K562 (cell line): ENCODE data around the gene SOX30. TPM values are rescaled to one million over a fixed set of nuclear protein-coding genes. Genes with fewer than 3 reads are reported as not detected.

ENCODE experiments used
- ATAC-seq: fragments of 200-7000 bp; cut with Tn5 transposase; 3 replicates; pipeline ENCODE4 v1.9.1; 2020; ENCODE audit warnings: moderate library complexity
- BruUV-seq: library from RNA; stranded (reverse); fragments of 400-500 nt; replicated peaks from 2 replicates; lab custom pipeline; 2021; lab: Mats Ljungman, UMichigan
- CTCF ChIA-PET: fragments of 300-600 bp; formaldehyde crosslinking; extraction: SDS; loops from one replicate; lab custom pipeline; 2021; ENCODE audit warnings: low intra/inter-chr PET ratio; lab: Yijun Ruan, JAX
- POLR2A ChIA-PET: fragments of 300-600, 350-650 bp; sonication (Branson Sonifier 250); formaldehyde crosslinking; extraction: SDS; loops from one replicate; lab custom pipeline; 2021; ENCODE audit warnings: antibody characterized with exemption, inconsistent platforms; lab: Yijun Ruan, JAX
- DNase-seq, 4 experiments: peaks; one replicate each; pipeline versions ENCODE4 v3.0.0 to v3.0.0-alpha.2; 2011 to 2018; ENCODE audit warnings: low spot score in 3 of 4, mixed read lengths in 3 of 4; ENCODE audit errors: extremely low read depth in 1 of 4
- FAIRE-seq: peaks from 2 replicates; lab custom pipeline; 2011; peaks lifted over from hg19 to GRCh38; lab: Jason Lieb, UNC
- H2AFZ ChIP-seq: 2 replicates; pipeline ENCODE4 v1.6.0; 2011; ENCODE audit warnings: low read depth, low read length, control low read depth, inconsistent platforms
- H3K27ac ChIP-seq: fragments of 200-600 bp; 3 replicates; pipeline ENCODE4 v1.8.0; 2011; ENCODE audit warnings: low read depth, mild to moderate bottlenecking, control low read depth, inconsistent platforms, low read length, moderate library complexity, mixed read lengths; ENCODE audit errors: extremely low read depth
- H3K27me3 ChIP-seq, 2 experiments: fragments of 300-600 bp in 1 of 2; 2 replicates in 1 of 2; 3 replicates in 1 of 2; pipeline versions ENCODE4 v1.6.0 to v1.8.0; 2011; ENCODE audit warnings: inconsistent platforms in 2 of 2, low read length in 2 of 2, mild to moderate bottlenecking in 1 of 2, mixed read lengths in 1 of 2, moderate library complexity in 1 of 2; ENCODE audit not compliant: control insufficient read depth in 2 of 2, insufficient read depth in 2 of 2
- H3K36me3 ChIP-seq: fragments of 300-600 bp; 3 replicates; pipeline ENCODE4 v1.8.0; 2011; ENCODE audit warnings: mild to moderate bottlenecking, low read length, inconsistent platforms; ENCODE audit not compliant: control insufficient read depth, insufficient read depth
- H3K4me1 ChIP-seq, 2 experiments: fragments of 200-600 bp in 1 of 2; replicated peaks in 1 of 2; 2 replicates in 1 of 2; 3 replicates in 1 of 2; pipeline versions ENCODE4 v1.5.1 to v1.8.0; 2011; ENCODE audit warnings: inconsistent platforms in 2 of 2, low read length in 2 of 2, mild to moderate bottlenecking in 1 of 2, mixed read lengths in 1 of 2, moderate library complexity in 1 of 2; ENCODE audit not compliant: control insufficient read depth in 2 of 2, insufficient read depth in 2 of 2
- H3K4me2 ChIP-seq: 2 replicates; pipeline ENCODE4 v1.6.1; 2011; ENCODE audit warnings: low read length, control low read depth, inconsistent platforms, mixed read lengths; ENCODE audit not compliant: insufficient read depth
- H3K4me3 ChIP-seq: fragments of 200-600 bp; sonication (generic), shearing (Covaris generic); 2 replicates; pipeline ENCODE4 v1.5.1; 2016; ENCODE audit warnings: control low read depth, inconsistent platforms
- H3K79me2 ChIP-seq: fragments of 200-600 bp; 3 replicates; pipeline ENCODE4 v1.8.0; 2011; ENCODE audit warnings: low read length, inconsistent platforms; ENCODE audit not compliant: control insufficient read depth, insufficient read depth
- H3K9ac ChIP-seq, 2 experiments: 2 replicates each; pipeline versions ENCODE4 v1.6.0 to v1.6.1; 2011; ENCODE audit warnings: low read depth in 2 of 2, low read length in 2 of 2, control low read depth in 1 of 2, inconsistent platforms in 1 of 2, mild to moderate bottlenecking in 1 of 2, mixed read lengths in 1 of 2; ENCODE audit not compliant: insufficient read depth in 1 of 2
- H3K9me1 ChIP-seq: one replicate; pipeline ENCODE4 v1.6.0; 2011; ENCODE audit warnings: inconsistent platforms, mild to moderate bottlenecking, low read length, moderate library complexity; ENCODE audit not compliant: control insufficient read depth, insufficient read depth
- H3K9me3 ChIP-seq: replicated peaks from 2 replicates; pipeline ENCODE4 v1.5.1; 2011; ENCODE audit warnings: low read depth, low read length, inconsistent platforms; ENCODE audit not compliant: control insufficient read depth, insufficient read depth
- H4K20me1 ChIP-seq: replicated peaks from 2 replicates; pipeline ENCODE4 v1.6.1; 2011; ENCODE audit warnings: low read length, inconsistent platforms, mixed read lengths; ENCODE audit not compliant: control insufficient read depth, insufficient read depth
- ADNP ChIP-seq: fragments of 200-800 bp; sonication (Bioruptor generic); IDR thresholded peaks from 2 replicates; pipeline ENCODE4 v1.6.1; 2016; ENCODE audit warnings: missing genetic modification characterization, missing compliant biosample characterization
- FIP1L1 ChIP-seq: fragments of 200-400 bp; formaldehyde crosslinking; IDR thresholded peaks from 2 replicates; pipeline ENCODE4 v1.6.1; 2018; ENCODE audit warnings: mild to moderate bottlenecking, low read depth, low read length; ENCODE audit not compliant: poor library complexity, severe bottlenecking
- HNRNPL ChIP-seq: fragments of 200-400 bp; formaldehyde crosslinking; IDR thresholded peaks from 2 replicates; pipeline ENCODE4 v1.6.1; 2017; ENCODE audit warnings: low read depth, mild to moderate bottlenecking, low read length
- KAT7 ChIP-seq: sonication (generic); formaldehyde crosslinking; IDR thresholded peaks from 2 replicates; pipeline ENCODE4 v1.8.0; 2022; ENCODE audit warnings: missing genetic modification reagents, mild to moderate bottlenecking, borderline replicate concordance
- KHSRP ChIP-seq: fragments of 450-650 bp; IDR thresholded peaks from 2 replicates; pipeline ENCODE4 v1.6.1; 2017
- PHB2 ChIP-seq: fragments of 450-650 bp; IDR thresholded peaks from 2 replicates; pipeline ENCODE4 v1.6.1; 2017; ENCODE audit warnings: low read depth
- PHTF2 ChIP-seq: fragments of 250-450 bp; sonication (Bioruptor Pico); IDR thresholded peaks from 2 replicates; pipeline ENCODE4 v1.5.0; 2021; ENCODE audit warnings: mild to moderate bottlenecking
- TAF15 ChIP-seq: fragments of 200-400 bp; formaldehyde crosslinking; IDR thresholded peaks from 2 replicates; pipeline ENCODE4 v1.6.1; 2017; ENCODE audit warnings: mild to moderate bottlenecking, low read depth, low read length, moderate library complexity
- TEAD1 ChIP-seq, 2 experiments: fragments of 450-650 bp in 1 of 2; sonication (generic) in 1 of 2; formaldehyde crosslinking; IDR thresholded peaks; 2 replicates each; pipeline versions ENCODE4 v1.4.0 to v1.8.0; 2020 to 2022; ENCODE audit warnings: mild to moderate bottlenecking in 2 of 2, missing genetic modification reagents in 1 of 2
- ZNF584 ChIP-seq: fragments of 200-800 bp; sonication (Bioruptor generic); IDR thresholded peaks from 2 replicates; pipeline ENCODE4 v1.6.1; 2016; ENCODE audit warnings: low read depth, mild to moderate bottlenecking, missing genetic modification characterization, missing compliant biosample characterization
- ZNF717 ChIP-seq: fragments of 250-450 bp; sonication (Bioruptor Pico); IDR thresholded peaks from 2 replicates; pipeline ENCODE4 v1.5.0; 2021
- WGBS: fragments of 100-300 bp; shearing (Covaris generic); methylation state at CpG from one replicate; pipeline ENCODE4 v1.1.6; 2016; ENCODE audit warnings: low coverage, mixed read lengths; ENCODE audit not compliant: insufficient coverage; ENCODE audit errors: missing lambda C conversion rate; 5-methylcytosine and 5-hydroxymethylcytosine counted together
- in situ Hi-C: fragments of 300-500 bp; cut with MboI; formaldehyde crosslinking; loops from 4 replicates; pipeline ENCODE4 v1.15.0; 2018; ENCODE audit warnings: inconsistent platforms, mixed read lengths
- intact Hi-C: fragments of 100-400 bp; cut with micrococcal nuclease; formaldehyde crosslinking; loops from 2 replicates; pipeline ENCODE4 v1.14.2; 2022
- polyA plus RNA-seq, 8 experiments: library from polyadenylated mRNA; depleted of rRNA in 4 of 8; stranded (reverse) in 5 of 8; unstranded in 3 of 8; fragments of >200 nt; fragmentation: Nextera tagmentation in 2 of 8; fragmentation: Illumina TruSeq in 1 of 8; extraction: Ambion mirVana in 2 of 8; extraction: Trizol in 1 of 8; gene quantifications; 2 replicates each; pipeline versions ENCODE4 v1.2.1 to v1.2.3, GENCODE V29; 2011 to 2014; ENCODE audit warnings: inconsistent platforms in 1 of 8, missing spikeins in 1 of 8
- total RNA-seq, 7 experiments: library from RNA; depleted of rRNA in 6 of 7; stranded (reverse); fragments of >200 nt in 6 of 7; fragmentation: Illumina TruSeq in 2 of 7; extraction: Trizol in 2 of 7; gene quantifications; 2 replicates each; pipeline versions ENCODE4 v1.2.1 to v1.2.3, GENCODE V29; 2011 to 2021; ENCODE audit warnings: low replicate concordance in 1 of 7
- TF ChIP-seq, protein P1 (sequence below), 2 experiments: fragments of 150-350 bp in 1 of 2; IDR thresholded peaks; 2 replicates each; pipeline ENCODE4 v1.6.1; 2012 to 2016; ENCODE audit warnings: low read depth in 2 of 2, low read length in 2 of 2, mild to moderate bottlenecking in 1 of 2, moderate library complexity in 1 of 2
- TF ChIP-seq, protein P2 (sequence below), 2 experiments: fragments of 450-650 bp; IDR thresholded peaks; 2 replicates each; pipeline ENCODE4 v1.6.1; 2016
- TF ChIP-seq, protein P3 (sequence below): sonication (generic); formaldehyde crosslinking; IDR thresholded peaks from 2 replicates; pipeline ENCODE4 v1.8.0; 2022; ENCODE audit warnings: mild to moderate bottlenecking, missing genetic modification reagents
- TF ChIP-seq, protein P4 (sequence below): fragments of 250-450 bp; sonication (Bioruptor Pico); IDR thresholded peaks from 2 replicates; pipeline ENCODE4 v1.9.0; 2021; ENCODE audit warnings: mild to moderate bottlenecking, inconsistent platforms

The SOX30 gene
- total and polyA plus RNA-seq, 9 of the 15 experiments (the other 6 are each of a cell fraction or from before 2014, with no cell fraction given): not detected

DNA sequence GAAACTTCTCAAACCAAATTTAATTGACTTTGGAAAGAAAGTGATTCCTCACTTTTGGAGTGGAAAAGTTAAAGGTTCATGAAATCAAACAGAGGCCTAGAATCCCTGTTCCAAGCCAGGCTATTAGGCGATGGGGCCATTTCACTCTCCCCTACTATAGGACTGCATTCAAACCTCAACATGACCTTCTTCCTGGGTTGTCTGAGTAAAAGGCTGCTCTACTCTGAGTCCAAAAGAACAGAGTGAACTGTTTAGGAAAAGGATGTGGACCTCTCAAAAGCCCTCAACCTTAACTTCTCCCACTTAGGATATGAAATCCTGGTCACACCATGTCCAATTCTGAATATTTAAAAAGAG lies 34.9 kb upstream of the SOX30 start:
- H2AFZ ChIP-seq: no peak overlapping the region
- FAIRE-seq (no peak), DNase-seq (no peak), ATAC-seq (no peak)
- H3K36me3 ChIP-seq: no peaks in the 10 kb centered on the region
- H3K9me3 ChIP-seq: no peaks in the 10 kb centered on the region
- WGBS: 27% methylated on average over 1 of the region's 1 CpG
- H3K4me3 ChIP-seq: no peak overlapping the region
- no peak overlapping the region for H3K27ac ChIP-seq
- H3K79me2 ChIP-seq: no peaks in the 10 kb centered on the region
- in situ Hi-C loops (no loop called here), intact Hi-C loops (no loop called here)
- POLR2A ChIA-PET: interaction anchor here (0.7 kb wide), 1 partner anchor 612 kb away, joined by 4 read pairs; no protein-coding TSS in a partner anchor
- H3K9me1 ChIP-seq: no peaks in the 10 kb centered on the region
- H3K4me1 ChIP-seq: peaks cover 0 to 8% of the 10 kb centered on the region in 2 experiments; a peak in 2 of 5 replicates
- no peak overlapping the region for H3K4me2 ChIP-seq
- H3K9ac ChIP-seq: no peak overlapping the region
- H3K27me3 ChIP-seq: 0 out of 5 replicates have a peak, but pooled peaks cover 0 to 3% of the 10 kb centered on the region in 2 experiments
- H4K20me1 ChIP-seq: no peaks in the 10 kb centered on the region
- CTCF ChIA-PET: no interaction called here
- no TSS peak for BruUV-seq
- TF ChIP-seq TAF15 (no peak), FIP1L1 (no peak), TEAD1 (CRISPR knock-in tag; IDR thresholded peaks at IDR 0.05) (no peak), ZNF717 (no peak), HNRNPL (no peak), PHTF2 (CRISPR knock-in tag) (no peak), ZNF584 (CRISPR knock-in tag) (no peak), KHSRP (no peak), KAT7 (CRISPR knock-in tag) (no peak), PHB2 (no peak), ADNP (tag) (no peak)
- TF ChIP-seq, protein P1, sequence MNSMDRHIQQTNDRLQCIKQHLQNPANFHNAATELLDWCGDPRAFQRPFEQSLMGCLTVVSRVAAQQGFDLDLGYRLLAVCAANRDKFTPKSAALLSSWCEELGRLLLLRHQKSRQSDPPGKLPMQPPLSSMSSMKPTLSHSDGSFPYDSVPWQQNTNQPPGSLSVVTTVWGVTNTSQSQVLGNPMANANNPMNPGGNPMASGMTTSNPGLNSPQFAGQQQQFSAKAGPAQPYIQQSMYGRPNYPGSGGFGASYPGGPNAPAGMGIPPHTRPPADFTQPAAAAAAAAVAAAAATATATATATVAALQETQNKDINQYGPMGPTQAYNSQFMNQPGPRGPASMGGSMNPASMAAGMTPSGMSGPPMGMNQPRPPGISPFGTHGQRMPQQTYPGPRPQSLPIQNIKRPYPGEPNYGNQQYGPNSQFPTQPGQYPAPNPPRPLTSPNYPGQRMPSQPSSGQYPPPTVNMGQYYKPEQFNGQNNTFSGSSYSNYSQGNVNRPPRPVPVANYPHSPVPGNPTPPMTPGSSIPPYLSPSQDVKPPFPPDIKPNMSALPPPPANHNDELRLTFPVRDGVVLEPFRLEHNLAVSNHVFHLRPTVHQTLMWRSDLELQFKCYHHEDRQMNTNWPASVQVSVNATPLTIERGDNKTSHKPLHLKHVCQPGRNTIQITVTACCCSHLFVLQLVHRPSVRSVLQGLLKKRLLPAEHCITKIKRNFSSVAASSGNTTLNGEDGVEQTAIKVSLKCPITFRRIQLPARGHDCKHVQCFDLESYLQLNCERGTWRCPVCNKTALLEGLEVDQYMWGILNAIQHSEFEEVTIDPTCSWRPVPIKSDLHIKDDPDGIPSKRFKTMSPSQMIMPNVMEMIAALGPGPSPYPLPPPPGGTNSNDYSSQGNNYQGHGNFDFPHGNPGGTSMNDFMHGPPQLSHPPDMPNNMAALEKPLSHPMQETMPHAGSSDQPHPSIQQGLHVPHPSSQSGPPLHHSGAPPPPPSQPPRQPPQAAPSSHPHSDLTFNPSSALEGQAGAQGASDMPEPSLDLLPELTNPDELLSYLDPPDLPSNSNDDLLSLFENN (IDR thresholded peaks at IDR 0.05; ENCODE audit: low read depth in 2 of 2, low read length in 2 of 2): no peak
- TF ChIP-seq, protein P2, sequence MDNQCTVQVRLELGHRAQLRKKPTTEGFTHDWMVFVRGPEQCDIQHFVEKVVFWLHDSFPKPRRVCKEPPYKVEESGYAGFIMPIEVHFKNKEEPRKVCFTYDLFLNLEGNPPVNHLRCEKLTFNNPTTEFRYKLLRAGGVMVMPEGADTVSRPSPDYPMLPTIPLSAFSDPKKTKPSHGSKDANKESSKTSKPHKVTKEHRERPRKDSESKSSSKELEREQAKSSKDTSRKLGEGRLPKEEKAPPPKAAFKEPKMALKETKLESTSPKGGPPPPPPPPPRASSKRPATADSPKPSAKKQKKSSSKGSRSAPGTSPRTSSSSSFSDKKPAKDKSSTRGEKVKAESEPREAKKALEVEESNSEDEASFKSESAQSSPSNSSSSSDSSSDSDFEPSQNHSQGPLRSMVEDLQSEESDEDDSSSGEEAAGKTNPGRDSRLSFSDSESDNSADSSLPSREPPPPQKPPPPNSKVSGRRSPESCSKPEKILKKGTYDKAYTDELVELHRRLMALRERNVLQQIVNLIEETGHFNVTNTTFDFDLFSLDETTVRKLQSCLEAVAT (IDR thresholded peaks at IDR 0.05): no peak
- TF ChIP-seq, protein P3, sequence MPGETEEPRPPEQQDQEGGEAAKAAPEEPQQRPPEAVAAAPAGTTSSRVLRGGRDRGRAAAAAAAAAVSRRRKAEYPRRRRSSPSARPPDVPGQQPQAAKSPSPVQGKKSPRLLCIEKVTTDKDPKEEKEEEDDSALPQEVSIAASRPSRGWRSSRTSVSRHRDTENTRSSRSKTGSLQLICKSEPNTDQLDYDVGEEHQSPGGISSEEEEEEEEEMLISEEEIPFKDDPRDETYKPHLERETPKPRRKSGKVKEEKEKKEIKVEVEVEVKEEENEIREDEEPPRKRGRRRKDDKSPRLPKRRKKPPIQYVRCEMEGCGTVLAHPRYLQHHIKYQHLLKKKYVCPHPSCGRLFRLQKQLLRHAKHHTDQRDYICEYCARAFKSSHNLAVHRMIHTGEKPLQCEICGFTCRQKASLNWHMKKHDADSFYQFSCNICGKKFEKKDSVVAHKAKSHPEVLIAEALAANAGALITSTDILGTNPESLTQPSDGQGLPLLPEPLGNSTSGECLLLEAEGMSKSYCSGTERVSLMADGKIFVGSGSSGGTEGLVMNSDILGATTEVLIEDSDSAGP (CRISPR knock-in tag): no peak
- TF ChIP-seq, protein P4, sequence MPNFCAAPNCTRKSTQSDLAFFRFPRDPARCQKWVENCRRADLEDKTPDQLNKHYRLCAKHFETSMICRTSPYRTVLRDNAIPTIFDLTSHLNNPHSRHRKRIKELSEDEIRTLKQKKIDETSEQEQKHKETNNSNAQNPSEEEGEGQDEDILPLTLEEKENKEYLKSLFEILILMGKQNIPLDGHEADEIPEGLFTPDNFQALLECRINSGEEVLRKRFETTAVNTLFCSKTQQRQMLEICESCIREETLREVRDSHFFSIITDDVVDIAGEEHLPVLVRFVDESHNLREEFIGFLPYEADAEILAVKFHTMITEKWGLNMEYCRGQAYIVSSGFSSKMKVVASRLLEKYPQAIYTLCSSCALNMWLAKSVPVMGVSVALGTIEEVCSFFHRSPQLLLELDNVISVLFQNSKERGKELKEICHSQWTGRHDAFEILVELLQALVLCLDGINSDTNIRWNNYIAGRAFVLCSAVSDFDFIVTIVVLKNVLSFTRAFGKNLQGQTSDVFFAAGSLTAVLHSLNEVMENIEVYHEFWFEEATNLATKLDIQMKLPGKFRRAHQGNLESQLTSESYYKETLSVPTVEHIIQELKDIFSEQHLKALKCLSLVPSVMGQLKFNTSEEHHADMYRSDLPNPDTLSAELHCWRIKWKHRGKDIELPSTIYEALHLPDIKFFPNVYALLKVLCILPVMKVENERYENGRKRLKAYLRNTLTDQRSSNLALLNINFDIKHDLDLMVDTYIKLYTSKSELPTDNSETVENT (CRISPR knock-in tag): no peak
